ENCODE data around the gene SFXN2. TPM values are rescaled to one million over a fixed set of nuclear protein-coding genes. Genes with fewer than 3 reads are reported as not detected.

SFXN2 gene
- polyA plus RNA-seq, 1 of the 3 experiments (the other 2 are of a cell fraction) = 10.2 TPM

- POLR2A ChIA-PET = no interaction called here
- H3K4me2 ChIP-seq = no peak overlapping the region
- no peak overlapping the region for H2AFZ ChIP-seq (ENCODE audit: low read depth)
- H4K20me1 ChIP-seq (ENCODE audit: insufficient read depth) = peaks cover 6% of the 10 kb centered on the region; the same call in 1 of the 2 replicates
- 80% methylated on average over 3 of the region's 3 CpGs for WGBS (ENCODE audit: low lambda C conversion rate)
- H3K27me3 ChIP-seq (ENCODE audit: insufficient read depth) = no peaks in the 10 kb centered on the region
- CTCF ChIA-PET = interaction anchor here (1.0 to 1.8 kb wide), 2 partner anchors 17 to 22 kb away, joined by 3 to 7 read pairs; no protein-coding TSS in a partner anchor
- no peaks in the 10 kb centered on the region for H3K9me2 ChIP-seq
- no peak overlapping the region for H3K9ac ChIP-seq
- peak overlapping the region in 1 of 2 experiments; percentile 54; a peak in 3 of 4 replicates for H3K27ac ChIP-seq (ENCODE audit: low read depth in 2 of 2, low read length in 1 of 2)
- H3K79me2 ChIP-seq (ENCODE audit: insufficient read depth) = peaks cover 38% of the 10 kb centered on the region
- H3F3A ChIP-seq (replicated peaks; ENCODE audit: insufficient read depth) = peaks cover 12% of the 10 kb centered on the region
- no peak for DNase-seq
- H3K4me1 ChIP-seq (ENCODE audit: control insufficient read depth in 1 of 2, insufficient read depth in 2 of 2, low read depth in 1 of 2, low read length in 1 of 2) = peaks cover 18 to 24% of the 10 kb centered on the region in 2 experiments; a peak in 3 of 4 replicates
- H3K4me3 ChIP-seq (ENCODE audit: low read depth in 2 of 2, low read length in 1 of 2) = no peak overlapping the region
- H3K36me3 ChIP-seq (replicated peaks in 1 of 2; ENCODE audit: control insufficient read depth in 1 of 2, insufficient read depth in 2 of 2, low read length in 1 of 2) = no peaks in the 10 kb centered on the region
- TF ChIP-seq RFX5 (IDR thresholded peaks at IDR 0.05; ENCODE audit: low read length) = no peak
- TF ChIP-seq ZBTB33 (IDR thresholded peaks at IDR 0.05; ENCODE audit: borderline replicate concordance, low read depth) = no peak
- TF ChIP-seq PBX3 (IDR thresholded peaks at IDR 0.05) = no peak
- no peak for TF ChIP-seq MEF2A (IDR thresholded peaks at IDR 0.05; ENCODE audit: borderline replicate concordance, low read depth)
- TF ChIP-seq FOXM1 (IDR thresholded peaks at IDR 0.05; ENCODE audit: low read depth) = no peak
- TF ChIP-seq SMC3 (IDR thresholded peaks at IDR 0.05; ENCODE audit: low read depth, low read length) = no peak
- no peak for TF ChIP-seq NRF1 (IDR thresholded peaks at IDR 0.05; ENCODE audit: low read depth, low read length)
- TF ChIP-seq SIN3A (IDR thresholded peaks at IDR 0.05; ENCODE audit: borderline replicate concordance, low read depth, low read length) = no peak
- no peak for TF ChIP-seq TEAD4 (IDR thresholded peaks at IDR 0.05; ENCODE audit: borderline replicate concordance, insufficient read depth)
- no peak for TF ChIP-seq REST (IDR thresholded peaks at IDR 0.05; ENCODE audit: low read depth, low read length)
- TF ChIP-seq EP300 (IDR thresholded peaks at IDR 0.05; ENCODE audit: borderline replicate concordance in 1 of 2, low read depth in 1 of 2, low read length in 1 of 2) = no peak
- TF ChIP-seq FOXJ3 (CRISPR knock-in tag; IDR thresholded peaks at IDR 0.05) = no peak
- no peak for TF ChIP-seq MAX (IDR thresholded peaks at IDR 0.05; ENCODE audit: low read depth)
- no peak for TF ChIP-seq POLR2AphosphoS5 (IDR thresholded peaks at IDR 0.05; ENCODE audit: low read depth, low read length)
- TF ChIP-seq JUND (IDR thresholded peaks at IDR 0.05) = no peak
- no peaks in the 10 kb centered on the region for H3K9me3 ChIP-seq
These were observed 55.7 kb downstream of the SFXN2 start for GRCh38 chr10:102770108-102770482.
